GM21737 (cell line): Measurements from ENCODE around the gene MKRN1.
"Not testable (repeated sequence)": the region's sequence is repeated elsewhere in the genome, so short reads cannot be mapped to it uniquely, and the experiment has no call there.

ENCODE experiments used
- ATAC-seq: cut with Tn5 transposase; IDR thresholded peaks from one replicate; pipeline ENCODE4 v1.9.1; 2021; ENCODE audit warnings: mild to moderate bottlenecking, moderate library complexity; ENCODE audit not compliant: unreplicated experiment

The MKRN1 gene

DNA sequence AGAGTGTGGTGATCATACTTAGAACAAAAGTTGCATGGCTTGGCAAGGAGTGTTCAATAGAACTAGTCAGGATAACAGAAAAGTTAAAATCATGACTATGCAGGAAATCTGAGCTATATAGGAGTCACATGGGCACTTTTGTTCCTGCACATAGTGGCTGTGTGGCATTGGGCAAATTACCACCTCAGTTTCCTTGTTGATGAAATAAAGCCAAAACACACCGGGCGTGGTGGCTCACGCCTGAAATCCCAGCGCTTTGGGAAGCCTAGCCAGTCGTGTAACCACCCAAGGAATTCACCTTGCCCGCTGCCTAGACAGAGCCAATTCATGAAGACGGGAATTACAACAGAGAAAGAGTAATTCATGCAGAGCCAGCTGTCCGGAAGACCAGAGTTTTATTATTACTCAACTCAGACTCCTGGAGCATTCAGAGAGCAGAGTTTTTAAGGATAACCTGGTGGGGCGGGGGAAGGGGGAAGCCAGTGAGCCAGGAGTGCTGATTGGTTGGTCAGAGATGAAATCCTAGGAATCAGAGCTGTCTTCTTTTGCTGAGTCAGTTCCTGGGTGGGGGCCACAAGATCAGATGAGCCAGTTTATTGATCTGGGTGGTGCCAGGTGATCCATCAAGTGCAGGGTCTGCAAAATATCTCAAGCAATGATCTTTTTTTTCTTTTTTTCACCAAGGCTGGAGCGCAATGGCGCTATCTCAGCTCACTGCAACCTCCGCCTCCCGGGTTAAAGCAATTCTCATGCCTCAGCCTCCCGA, 6.4 kb upstream of the MKRN1 start:
- ATAC-seq = no peak

- no peak for ATAC-seq
Observed at GRCh38 chr7:140484951-140485499, 5.7 kb upstream of the MKRN1 start.

DNA sequence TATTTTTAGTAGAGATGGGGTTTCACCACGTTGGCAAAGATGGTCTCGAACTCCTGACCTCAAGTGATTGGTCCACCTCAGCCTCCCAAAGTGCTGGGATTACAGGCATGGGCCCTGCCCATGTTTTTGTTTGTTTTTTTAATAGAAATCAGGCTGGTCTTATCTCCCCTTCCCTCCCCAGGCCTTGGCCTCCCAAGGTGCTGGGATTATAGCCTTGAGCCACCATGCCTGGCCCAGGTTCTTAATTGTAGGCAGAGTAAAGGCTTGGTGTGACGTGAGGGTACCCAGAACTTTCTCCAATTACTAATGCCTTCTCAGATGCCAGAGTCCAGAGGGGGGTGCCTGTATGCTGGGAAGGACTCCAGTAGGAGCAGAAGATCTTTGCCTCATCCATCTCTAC, 5.2 kb upstream of the MKRN1 start:
- no peak for ATAC-seq

DNA sequence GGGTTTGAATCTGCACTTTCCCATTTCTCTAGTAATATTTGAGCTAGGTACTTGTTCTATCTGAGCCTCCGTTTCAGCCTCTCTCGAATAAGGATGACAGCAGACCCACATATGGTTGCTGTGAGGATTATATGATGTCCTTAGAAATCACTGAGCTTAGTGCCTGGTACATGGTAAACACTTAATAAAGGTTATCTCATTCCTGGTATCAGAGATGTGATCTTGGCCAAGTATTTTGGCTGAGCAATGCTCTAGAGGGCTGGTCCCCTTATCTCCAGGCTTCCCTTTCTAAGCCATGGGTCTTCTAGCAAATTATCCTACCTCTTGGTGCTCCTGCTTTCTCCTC, 407 bp upstream of the MKRN1 start:
- ATAC-seq = no peak

DNA sequence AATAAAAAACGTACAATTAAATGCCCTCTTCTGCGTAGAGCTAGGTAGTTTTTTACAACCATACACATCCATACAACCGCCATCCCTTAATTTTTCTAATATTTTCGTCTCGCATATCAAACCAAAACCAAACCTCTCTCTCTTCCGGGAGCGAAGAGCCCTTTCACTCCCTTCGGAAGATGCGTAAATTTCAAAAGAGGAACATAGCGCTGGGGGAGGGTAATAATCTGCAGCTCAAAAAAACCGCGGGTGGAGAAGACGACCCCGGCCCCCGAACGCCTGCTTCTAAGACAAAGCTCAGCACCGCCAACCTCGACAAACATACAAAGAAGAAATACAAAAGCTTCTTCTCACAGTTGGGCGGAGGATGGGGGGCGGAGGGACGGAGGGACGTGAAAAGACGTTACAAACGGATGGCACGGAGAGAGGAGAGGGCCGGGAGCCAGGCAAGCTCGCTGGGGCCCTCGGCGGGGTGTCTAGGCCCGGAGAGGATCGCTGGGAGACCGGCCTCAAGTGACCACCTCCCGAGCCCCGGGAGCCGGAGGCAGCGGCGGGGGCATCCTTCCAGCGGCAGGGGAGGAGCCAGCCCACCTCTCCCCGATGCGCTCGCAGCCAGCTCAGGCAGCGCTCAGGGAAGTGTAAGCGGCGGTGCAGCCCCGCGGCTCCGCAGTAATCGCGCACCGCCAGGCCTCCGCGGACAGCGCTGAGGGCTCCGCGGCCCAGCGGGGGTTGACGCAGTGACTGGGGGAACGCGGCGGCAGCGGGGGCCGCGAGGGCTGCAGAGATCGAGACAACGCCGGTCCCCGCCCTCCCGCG, 851 bp downstream of the MKRN1 start:
- ATAC-seq = peak; percentile 14

DNA sequence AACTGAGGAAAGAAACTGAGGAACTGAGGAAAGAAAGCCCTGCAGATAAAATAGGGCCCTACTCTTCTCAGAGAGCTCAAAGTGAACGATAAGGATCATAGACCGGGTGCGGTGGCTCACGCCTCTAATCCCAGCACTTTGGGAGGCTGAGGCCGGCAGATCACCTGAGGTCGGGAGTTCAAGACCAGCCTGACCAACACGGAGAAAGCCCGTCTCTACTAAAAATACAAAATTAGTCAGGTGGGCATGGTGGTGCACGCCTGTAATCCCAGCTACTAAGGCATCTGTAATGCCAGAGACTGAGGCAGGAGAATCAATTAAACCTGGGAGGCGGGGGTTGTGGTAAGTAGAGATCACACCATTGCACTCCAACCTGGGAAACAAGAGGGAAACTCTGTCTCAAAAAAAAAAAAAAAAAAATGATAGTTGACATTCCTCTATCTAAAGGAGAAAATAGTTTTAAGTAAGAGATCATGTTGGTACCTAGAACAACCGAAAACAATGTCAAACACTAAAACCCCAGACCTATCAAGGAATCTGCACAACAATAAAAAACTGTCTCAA, 2.5 kb downstream of the MKRN1 start:
- no peak for ATAC-seq

- no peak for ATAC-seq
Observed at GRCh38 chr7:140475747-140476333, 3.5 kb downstream of the MKRN1 start.

DNA sequence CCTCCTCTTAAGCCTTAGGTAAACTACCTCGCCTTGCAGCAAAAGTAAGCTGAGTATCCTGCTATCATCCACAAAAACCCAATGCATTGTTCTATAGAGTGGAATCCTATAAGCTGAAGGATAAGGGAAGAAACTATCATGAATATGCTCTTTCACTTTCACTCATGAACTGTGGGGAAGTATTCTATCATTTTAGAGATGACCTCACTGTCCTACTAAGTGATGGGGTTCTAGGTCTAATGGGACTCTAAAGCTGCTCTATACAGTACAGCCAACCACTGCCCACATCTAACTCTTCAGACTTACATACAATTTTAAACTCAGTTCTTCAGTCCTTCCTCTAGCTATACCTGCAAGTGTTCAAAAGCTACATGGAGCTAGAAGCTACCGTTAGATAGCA, 16.2 kb downstream of the MKRN1 start:
- no peak for ATAC-seq

GRCh38 chr7:140458916-140459315, 20.4 kb downstream of the MKRN1 start:
- ATAC-seq = no peak

DNA sequence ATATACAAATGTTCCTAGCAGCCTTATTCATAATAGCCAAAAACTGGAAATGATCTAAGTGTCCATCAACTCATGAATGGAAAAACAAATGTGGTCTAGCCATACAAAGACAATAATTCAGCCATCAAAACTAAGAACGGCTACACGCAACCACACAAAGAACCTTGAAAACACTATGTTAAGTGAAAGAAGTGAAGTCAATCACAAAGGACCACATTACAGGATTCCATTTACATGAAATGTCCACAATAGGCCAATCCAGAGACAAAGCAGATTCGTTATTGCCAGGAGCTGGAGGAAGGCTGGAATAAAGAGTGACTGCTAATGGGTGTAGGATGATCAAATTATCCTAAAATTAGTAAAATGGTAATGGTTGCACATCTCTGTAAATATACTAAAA, 21.1 kb downstream of the MKRN1 start:
- ATAC-seq = no peak

DNA sequence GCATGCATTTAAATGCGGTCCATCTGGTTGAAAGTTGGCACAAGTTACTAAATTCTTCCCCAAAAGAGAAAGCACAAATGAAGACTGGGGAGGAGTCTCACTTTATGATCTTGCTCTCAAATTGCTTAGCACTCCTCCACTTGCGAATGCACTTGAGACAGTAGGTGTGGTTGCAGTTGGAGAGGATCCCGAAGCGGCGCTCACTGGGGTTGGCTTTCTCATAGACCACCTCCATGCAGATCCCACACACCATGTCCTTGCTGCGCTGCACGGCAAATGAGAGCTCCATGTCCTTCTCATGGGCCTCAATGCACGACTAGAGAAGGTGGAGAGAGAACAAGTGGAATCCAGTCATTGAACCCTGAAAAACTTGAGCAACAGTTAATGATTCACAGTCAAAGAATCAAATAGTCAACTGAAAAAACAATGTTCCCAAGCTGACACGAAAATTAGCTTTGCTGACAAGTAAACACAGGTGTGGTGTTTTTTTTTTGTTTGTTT, 22.7 kb downstream of the MKRN1 start:
- no peak for ATAC-seq

DNA sequence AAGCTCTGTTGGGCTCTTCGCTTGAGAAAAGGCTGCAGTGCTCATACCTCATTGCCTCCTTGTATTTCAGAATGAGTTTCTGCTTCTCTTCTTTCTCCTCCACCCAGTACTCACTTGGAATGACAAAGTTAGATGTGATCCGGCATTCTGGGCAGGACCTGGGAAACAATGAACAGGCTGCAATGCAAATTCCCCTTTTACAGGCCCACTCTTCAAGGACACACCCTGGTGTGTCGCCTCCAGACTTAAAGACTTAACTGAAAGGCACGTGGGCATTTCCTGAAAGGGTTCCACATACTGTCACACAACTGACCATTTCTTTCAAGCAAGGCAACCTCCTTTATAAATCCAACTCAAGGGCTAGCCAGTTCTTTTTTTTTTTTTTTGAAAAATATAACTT, 23.6 kb downstream of the MKRN1 start:
- ATAC-seq = no peak

DNA sequence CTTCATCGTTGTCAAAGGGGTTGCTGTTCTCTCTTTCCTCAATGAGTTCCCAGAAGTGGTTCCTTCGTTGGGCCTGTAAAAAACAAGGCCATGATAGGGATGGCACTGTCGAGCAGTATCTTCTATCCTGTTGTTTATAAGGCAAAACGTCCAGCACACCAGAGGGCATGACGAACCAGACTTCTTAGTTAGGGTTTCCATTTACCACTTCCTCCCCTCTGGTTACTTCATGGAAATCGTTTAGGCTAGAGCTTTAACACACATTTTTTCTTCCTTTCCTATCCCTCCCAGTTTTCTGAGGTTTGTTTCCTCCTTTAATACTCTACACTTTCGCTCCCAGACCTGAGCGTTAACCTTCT, 24.7 kb downstream of the MKRN1 start:
- ATAC-seq = no peak

- not testable (repeated sequence) for ATAC-seq
Observed at GRCh38 chr7:140453785-140454656, 25.3 kb downstream of the MKRN1 start.

- no peak for ATAC-seq
Observed at GRCh38 chr7:140453273-140453672, 26.0 kb downstream of the MKRN1 start.

DNA sequence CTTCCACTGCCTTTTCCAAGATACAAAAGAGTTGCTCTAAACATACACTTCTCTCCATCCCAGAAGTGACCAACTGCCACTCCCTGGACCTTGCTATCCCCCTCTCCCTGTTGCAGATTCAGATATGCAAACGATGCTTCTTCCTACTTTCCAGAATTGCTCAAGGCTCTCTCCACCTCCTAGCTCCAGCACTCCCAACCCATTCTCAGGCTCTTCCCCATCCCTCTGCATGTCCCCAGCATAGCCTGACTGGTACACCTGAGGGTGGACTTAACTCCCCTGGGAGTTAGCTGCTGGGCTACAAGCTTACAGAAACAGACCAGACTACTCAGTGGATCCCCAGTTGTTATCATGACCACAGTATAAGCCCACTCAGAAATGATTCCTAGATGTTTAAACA, 27.6 kb downstream of the MKRN1 start:
- no peak for ATAC-seq

- no peak for ATAC-seq
Observed at GRCh38 chr7:140448781-140449480, 30.4 kb downstream of the MKRN1 start.

DNA sequence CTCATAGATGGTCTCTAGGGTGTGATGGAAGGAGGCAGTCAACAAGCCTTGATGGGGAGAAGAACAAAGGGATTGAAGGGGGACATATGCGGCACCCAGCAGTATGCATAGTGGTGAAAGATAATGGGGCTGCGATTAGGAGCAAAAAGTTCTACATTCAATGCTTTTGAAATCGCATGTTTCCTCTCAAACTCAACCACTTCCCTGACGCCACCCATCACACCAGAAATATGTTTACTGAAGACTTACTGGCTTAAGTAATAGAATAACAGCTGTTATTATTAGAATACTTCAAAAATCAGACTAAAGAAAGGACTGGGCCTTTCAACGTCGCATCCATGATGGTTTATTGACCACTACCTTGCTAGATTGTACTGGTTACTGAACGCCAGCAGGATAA, 31.5 kb downstream of the MKRN1 start:
- no peak for ATAC-seq

GRCh38 chr7:140446467-140446866, 32.8 kb downstream of the MKRN1 start:
- ATAC-seq = no peak

GRCh38 chr7:140441519-140441918, 37.8 kb downstream of the MKRN1 start:
- ATAC-seq = no peak
